HepG2 (cell line): ENCODE data around the gene CXCL3. TPM values are rescaled to one million over a fixed set of nuclear protein-coding genes. Genes with fewer than 3 reads are reported as not detected.

Source experiments
- ATAC-seq: fragments of 200-7000 bp; cut with Tn5 transposase; 3 replicates; pipeline ENCODE4 v1.9.1; 2020; ENCODE audit warnings: mild to moderate bottlenecking, moderate library complexity
- BruUV-seq: library from RNA; stranded (reverse); fragments of 400-500 nt; replicated peaks from 2 replicates; lab custom pipeline; 2021; lab: Mats Ljungman, UMichigan
- CTCF ChIA-PET: fragments of 300-600 bp; formaldehyde crosslinking; extraction: SDS; loops from one replicate; lab custom pipeline; 2021; ENCODE audit warnings: low total read pairs, inconsistent platforms, low intra/inter-chr PET ratio; lab: Yijun Ruan, JAX
- POLR2A ChIA-PET: fragments of 350-600 bp; sonication (Branson Sonifier 250); formaldehyde crosslinking; loops from one replicate; lab custom pipeline; 2020; ENCODE audit warnings: antibody characterized with exemption, inconsistent platforms; lab: Yijun Ruan, JAX
- DNase-seq: peaks from one replicate; pipeline ENCODE4 v3.0.0-alpha.2; 2015; ENCODE audit warnings: low spot score
- FAIRE-seq: peaks from 3 replicates; lab custom pipeline; 2011; peaks lifted over from hg19 to GRCh38; lab: Jason Lieb, UNC
- H2AFZ ChIP-seq: one replicate; pipeline ENCODE4 v1.6.1; 2011; ENCODE audit warnings: low read length, inconsistent platforms
- H3K27ac ChIP-seq: fragments of 300-600 bp; 3 replicates; pipeline ENCODE4 v1.8.0; 2011; ENCODE audit warnings: mixed run types, mild to moderate bottlenecking, mixed read lengths, low read length, inconsistent platforms; ENCODE audit not compliant: insufficient read depth; ENCODE audit errors: extremely low read length
- H3K27me3 ChIP-seq, 2 experiments: fragments of 200-600 bp in 1 of 2; 2 replicates in 1 of 2; 3 replicates in 1 of 2; pipeline versions ENCODE4 v1.6.0 to v1.8.0; 2011; ENCODE audit warnings: low read length in 2 of 2, mild to moderate bottlenecking in 2 of 2, moderate library complexity in 2 of 2, inconsistent platforms in 1 of 2; ENCODE audit not compliant: insufficient read depth in 2 of 2, control insufficient read depth in 1 of 2
- H3K36me3 ChIP-seq, 2 experiments: fragments of 200-600 bp in 1 of 2; replicated peaks in 1 of 2; 2 replicates in 1 of 2; 3 replicates in 1 of 2; pipeline versions ENCODE4 v1.5.1 to v1.8.0; 2011; ENCODE audit warnings: low read length in 2 of 2, inconsistent platforms in 1 of 2; ENCODE audit not compliant: insufficient read depth in 2 of 2, control insufficient read depth in 1 of 2
- H3K4me1 ChIP-seq: 2 replicates; pipeline ENCODE4 v1.5.1; 2012; ENCODE audit warnings: low read length, inconsistent platforms; ENCODE audit not compliant: insufficient read depth
- H3K4me2 ChIP-seq: 2 replicates; pipeline ENCODE4 v1.6.0; 2011; ENCODE audit warnings: low read depth, low read length, inconsistent platforms
- H3K4me3 ChIP-seq, 3 experiments: fragments of 200-600 bp in 1 of 3; sonication (generic), shearing (Covaris generic) in 1 of 3; replicated peaks in 1 of 3; 2 replicates each; pipeline ENCODE4 v1.5.1; 2011 to 2016; ENCODE audit warnings: low read length in 3 of 3, inconsistent platforms in 2 of 3, low read depth in 2 of 3, mild to moderate bottlenecking in 2 of 3, control low read depth in 1 of 3, mixed read lengths in 1 of 3; ENCODE audit not compliant: insufficient read depth in 1 of 3
- H3K79me2 ChIP-seq: one replicate; pipeline ENCODE4 v1.6.1; 2011; ENCODE audit warnings: low read length, inconsistent platforms; ENCODE audit not compliant: insufficient read depth
- H3K9ac ChIP-seq: 2 replicates; pipeline ENCODE4 v1.6.0; 2011; ENCODE audit warnings: mild to moderate bottlenecking, low read depth, low read length, inconsistent platforms; ENCODE audit not compliant: insufficient read depth
- H3K9me3 ChIP-seq: 2 replicates; pipeline ENCODE4 v1.5.1; 2012; ENCODE audit warnings: mild to moderate bottlenecking, low read length
- H4K20me1 ChIP-seq: 2 replicates; pipeline ENCODE4 v1.6.0; 2011; ENCODE audit warnings: inconsistent platforms, mild to moderate bottlenecking, low read length, moderate library complexity; ENCODE audit not compliant: insufficient read depth
- FIP1L1 ChIP-seq: fragments of 200-400 bp; formaldehyde crosslinking; IDR thresholded peaks from 2 replicates; pipeline ENCODE4 v1.6.1; 2018; ENCODE audit warnings: low read depth, mild to moderate bottlenecking, low read length, moderate library complexity, borderline replicate concordance; ENCODE audit not compliant: insufficient read depth
- FOXA3 ChIP-seq: IDR thresholded peaks from 2 replicates; pipeline ENCODE4 v1.6.1; 2016; ENCODE audit warnings: missing genetic modification reagents, missing compliant biosample characterization
- HDAC2 ChIP-seq: sonication (generic); formaldehyde crosslinking; IDR thresholded peaks from 2 replicates; pipeline ENCODE4 v1.4.0; 2020; ENCODE audit warnings: missing genetic modification reagents
- MAFG ChIP-seq: sonication (generic); formaldehyde crosslinking; IDR thresholded peaks from 2 replicates; pipeline ENCODE4 v1.5.1; 2020; ENCODE audit warnings: mild to moderate bottlenecking, missing genetic modification reagents
- MATR3 ChIP-seq: sonication (generic); formaldehyde crosslinking; IDR thresholded peaks from 2 replicates; pipeline ENCODE4 v1.4.0; 2020; ENCODE audit warnings: missing genetic modification reagents
- MYNN ChIP-seq: sonication (generic); formaldehyde crosslinking; IDR thresholded peaks from 2 replicates; pipeline ENCODE4 v1.4.0; 2020; ENCODE audit warnings: mild to moderate bottlenecking, low read depth, missing genetic modification reagents
- NFE2L1 ChIP-seq: sonication (generic); formaldehyde crosslinking; IDR thresholded peaks from 2 replicates; pipeline ENCODE4 v1.4.0; 2020; ENCODE audit warnings: missing genetic modification reagents, mild to moderate bottlenecking, borderline replicate concordance
- PCBP2 ChIP-seq: fragments of 200-400 bp; formaldehyde crosslinking; optimal IDR thresholded peaks from 2 replicates; pipeline ENCODE3; 2018; ENCODE audit warnings: low read length, low read depth; ENCODE audit not compliant: poor library complexity, severe bottlenecking
- REXO4 ChIP-seq: sonication (generic); formaldehyde crosslinking; IDR thresholded peaks from 2 replicates; pipeline ENCODE4 v1.8.0; 2022; ENCODE audit warnings: missing genetic modification reagents, mild to moderate bottlenecking, borderline replicate concordance
- SMAD1 ChIP-seq: sonication (generic); formaldehyde crosslinking; IDR thresholded peaks from 2 replicates; pipeline ENCODE4 v1.4.0; 2020; ENCODE audit warnings: missing genetic modification reagents, low read depth, mild to moderate bottlenecking, borderline replicate concordance
- SRSF1 ChIP-seq: fragments of 200-400 bp; formaldehyde crosslinking; optimal IDR thresholded peaks from 2 replicates; pipeline ENCODE3; 2017; ENCODE audit warnings: mild to moderate bottlenecking, low read depth, low read length, moderate library complexity
- ZBTB38 ChIP-seq: sonication (generic); formaldehyde crosslinking; IDR thresholded peaks from 2 replicates; pipeline ENCODE4 v1.5.1; 2020; ENCODE audit warnings: mild to moderate bottlenecking, missing genetic modification reagents
- ZEB1 ChIP-seq: IDR thresholded peaks from 2 replicates; pipeline ENCODE4 v1.6.1; 2012; ENCODE audit warnings: mild to moderate bottlenecking, low read depth, inconsistent platforms; ENCODE audit not compliant: insufficient replicate concordance
- ZKSCAN5 ChIP-seq: sonication (generic); formaldehyde crosslinking; IDR thresholded peaks from 2 replicates; pipeline ENCODE4 v1.5.1; 2020; ENCODE audit warnings: mild to moderate bottlenecking, missing genetic modification reagents
- ZNF101 ChIP-seq: sonication (generic); formaldehyde crosslinking; IDR thresholded peaks from 2 replicates; pipeline ENCODE4 v1.4.0; 2020; ENCODE audit warnings: mild to moderate bottlenecking, low read depth, missing genetic modification reagents, borderline replicate concordance
- ZNF513 ChIP-seq: sonication (generic); formaldehyde crosslinking; conservative IDR thresholded peaks from 2 replicates; pipeline ENCODE4 v1.5.0; 2020; ENCODE audit warnings: missing genetic modification reagents
- WGBS: methylation state at CpG from one replicate; pipeline ENCODE4 v1.1.6; 2017; ENCODE audit warnings: low lambda C conversion rate; 5-methylcytosine and 5-hydroxymethylcytosine counted together
- in situ Hi-C: cut with HindIII; loops from 2 replicates; pipeline ENCODE4 v1.10.0; 2017; ENCODE audit warnings: low pct_unique_long_range_greater_than_20kb; ENCODE audit not compliant: extremely low pct_ligation_motif_present
- intact Hi-C: fragments of 100-400 bp; cut with micrococcal nuclease; formaldehyde crosslinking; loops from one replicate; pipeline ENCODE4 v1.10.0; 2022; ENCODE audit not compliant: unreplicated experiment
- polyA plus RNA-seq, 8 experiments: library from polyadenylated mRNA; depleted of rRNA in 3 of 8; stranded (reverse) in 7 of 8; unstranded in 1 of 8; fragments of >200 nt; fragmentation: Illumina TruSeq in 4 of 8; extraction: Trizol in 4 of 8; gene quantifications; 2 replicates each; pipeline versions ENCODE4 v1.2.1 to v1.2.3, GENCODE V29; 2011 to 2016; ENCODE audit warnings: low read depth in 4 of 8, missing spikeins in 1 of 8, mixed read lengths in 1 of 8; ENCODE audit not compliant: insufficient read depth in 1 of 8
- total RNA-seq, 5 experiments: library from RNA; depleted of rRNA; stranded (reverse); fragments of >200 nt; fragmentation: Illumina TruSeq; extraction: Trizol; gene quantifications; 2 replicates each; pipeline ENCODE4 v1.2.3, GENCODE V29; 2016; ENCODE audit warnings: low read depth in 1 of 5

Gene CXCL3
- total and polyA plus RNA-seq, 2 of the 13 experiments (the other 11 are each of a cell fraction or from before 2014, with no cell fraction given) = 0.13 TPM; not detected in 1

GRCh38 chr4:74013264-74013663 lies 25.2 kb downstream of the CXCL3 start:
- Histone ChIP-seq H3K4me3 (no peak overlapping the region), H2AFZ (no peak overlapping the region), H4K20me1 (no peaks in the 10 kb centered on the region), H3K4me2 (no peak overlapping the region), H3K9me3 (no peaks in the 10 kb centered on the region), H3K27ac (no peak overlapping the region), H3K27me3 (no peaks in the 10 kb centered on the region), H3K4me1 (no peaks in the 10 kb centered on the region), H3K9ac (no peak overlapping the region), H3K36me3 (no peaks in the 10 kb centered on the region), H3K79me2 (no peaks in the 10 kb centered on the region)
- no TSS peak for BruUV-seq
- WGBS = 4% methylated on average over 2 of the region's 2 CpGs
- DNase-seq = no peak
- ChIA-PET CTCF (no interaction called here), POLR2A (no interaction called here)
- no peak for FAIRE-seq
- intact Hi-C loops (no loop called here), in situ Hi-C loops (no loop called here)
- ATAC-seq = no peak
- TF ChIP-seq ZKSCAN5 (CRISPR knock-in tag) (no peak), ZBTB38 (no peak), MYNN (CRISPR knock-in tag) (no peak), SMAD1 (CRISPR knock-in tag) (no peak), NFE2L1 (CRISPR knock-in tag) (no peak), FIP1L1 (no peak), PCBP2 (no peak), ZNF513 (CRISPR knock-in tag) (no peak), SRSF1 (no peak), MAFG (no peak), FOXA3 (CRISPR knock-in tag) (no peak), MATR3 (CRISPR knock-in tag) (no peak), HDAC2 (CRISPR knock-in tag) (no peak), ZEB1 (no peak), ZNF101 (CRISPR knock-in tag) (no peak), REXO4 (no peak)
